Activated CD8-positive, alpha-beta memory T cell treated with anti-CD3 and anti-CD28 coated beads for 1 hour (primary cell): ENCODE data around the gene CEMIP.

Source experiments
- DNase-seq, 2 donors: peaks; one replicate each; pipeline ENCODE4 v3.0.0-alpha.2; 2020; ENCODE audit warnings: low read depth in 1 of 2; ENCODE audit errors: extremely low read depth in 1 of 2

The CEMIP gene

GRCh38 chr15:80885016-80885579 lies 105.9 kb downstream of the CEMIP start:
- no peak for DNase-seq

DNA sequence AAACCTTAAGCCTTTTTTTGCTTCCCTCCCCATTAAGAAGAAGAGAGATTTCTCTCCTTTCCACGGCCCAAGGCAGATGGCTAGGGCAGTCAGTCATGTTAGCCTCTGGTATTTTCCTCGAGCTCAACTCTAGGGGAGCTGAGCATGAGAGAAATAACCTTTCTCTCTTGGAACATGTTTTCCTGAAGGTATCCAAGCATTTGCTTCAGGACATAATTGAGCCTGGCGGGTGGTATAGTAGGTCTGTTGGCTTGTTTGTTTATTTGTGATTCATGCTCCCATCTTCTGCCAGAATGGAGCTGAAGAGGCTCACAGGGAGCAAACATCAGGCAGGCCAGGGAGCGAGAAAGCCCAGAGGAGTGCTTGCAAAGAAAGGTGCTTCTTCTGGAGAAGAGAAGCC lies 108.0 kb downstream of the CEMIP start:
- no peak for DNase-seq

- DNase-seq, result no peak
Observed at GRCh38 chr15:80888846-80889245, 109.7 kb downstream of the CEMIP start.

GRCh38 chr15:80890341-80891005 lies 111.3 kb downstream of the CEMIP start:
- DNase-seq, result no peak

- DNase-seq, result no peak
Observed at GRCh38 chr15:80891006-80891405, 111.8 kb downstream of the CEMIP start.

DNA sequence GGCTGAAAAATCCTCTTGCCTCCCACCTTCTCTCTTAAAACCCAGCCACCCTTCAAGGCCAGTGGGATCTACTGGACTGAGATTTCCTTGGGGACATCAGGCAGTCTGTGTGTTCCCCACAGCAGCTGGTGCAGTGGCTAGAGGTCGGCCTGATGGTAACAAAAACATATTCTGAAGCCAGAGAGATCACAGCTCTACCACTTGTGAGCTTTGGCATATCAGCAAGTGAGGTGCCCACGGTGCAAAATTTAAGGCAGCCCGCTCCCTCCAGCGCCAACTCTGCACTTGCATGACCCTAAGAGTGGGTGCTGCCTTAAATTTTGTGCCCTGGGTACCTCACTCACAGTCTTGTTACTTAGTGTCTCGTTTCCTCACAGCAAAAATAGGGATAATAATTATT lies 113.2 kb downstream of the CEMIP start:
- DNase-seq, result no peak

GRCh38 chr15:80893777-80894176 lies 114.6 kb downstream of the CEMIP start:
- no peak for DNase-seq

- DNase-seq, result no peak
Observed at GRCh38 chr15:80895091-80895490, 115.9 kb downstream of the CEMIP start.

- DNase-seq, result no peak
Observed at GRCh38 chr15:80895965-80896364, 116.8 kb downstream of the CEMIP start.

- DNase-seq, result no peak
Observed at GRCh38 chr15:80898040-80898439, 118.9 kb downstream of the CEMIP start.

- no peak for DNase-seq
Observed at GRCh38 chr15:80902298-80902801, 123.2 kb downstream of the CEMIP start.

GRCh38 chr15:80904998-80905397 lies 125.8 kb downstream of the CEMIP start:
- no peak for DNase-seq

DNA sequence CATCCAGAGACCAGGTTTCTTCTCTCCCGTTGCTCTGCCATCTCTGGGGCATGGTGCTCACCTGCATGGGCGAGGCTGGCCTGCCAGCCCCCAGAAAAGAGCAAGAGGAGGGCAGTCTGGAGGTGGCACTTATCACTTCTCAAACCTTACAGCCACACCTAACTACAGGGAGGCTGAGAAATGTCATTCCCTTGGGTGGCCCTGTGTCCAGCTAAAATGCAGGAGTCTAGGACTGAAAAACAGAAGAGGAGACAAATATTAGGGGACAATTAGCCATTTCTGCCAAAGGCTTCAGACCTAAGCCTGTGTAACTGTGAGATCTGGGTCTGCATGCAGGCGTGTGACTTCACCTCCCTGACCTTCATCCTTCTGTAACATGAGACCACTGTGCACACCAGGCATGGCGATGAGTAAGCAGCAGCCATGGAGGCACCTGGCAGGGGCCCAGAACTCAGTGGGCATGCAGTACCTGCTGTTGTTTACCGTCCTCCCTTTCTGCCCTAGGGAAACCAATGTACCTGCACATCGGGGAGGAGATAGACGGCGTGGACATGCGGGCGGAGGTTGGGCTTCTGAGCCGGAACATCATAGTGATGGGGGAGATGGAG lies 127.1 kb downstream of the CEMIP start:
- DNase-seq, result no peak

DNA sequence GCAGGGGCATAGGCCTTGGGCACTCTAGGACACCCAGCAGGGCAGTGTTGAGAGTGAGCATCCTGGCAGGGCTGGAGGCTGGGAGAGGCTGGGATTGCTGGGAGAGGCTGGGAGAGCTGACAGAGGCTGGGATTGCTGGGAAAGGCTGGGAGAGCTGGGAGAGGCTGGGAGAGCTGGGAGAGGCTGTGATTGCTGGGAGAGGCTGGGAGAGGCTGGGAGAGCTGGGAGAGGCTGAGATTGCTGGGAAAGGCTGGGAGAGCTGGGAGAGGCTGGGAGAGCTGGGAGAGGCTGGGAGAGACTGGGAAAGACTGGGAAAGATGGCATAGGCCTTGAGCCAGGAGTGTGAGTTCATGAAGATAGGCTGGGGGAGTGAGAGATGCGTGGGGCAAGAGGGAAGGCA lies 132.7 kb downstream of the CEMIP start:
- DNase-seq, result no peak

GRCh38 chr15:80912673-80913072 lies 133.5 kb downstream of the CEMIP start:
- no peak for DNase-seq

- DNase-seq, result no peak
Observed at GRCh38 chr15:80913541-80913940, 134.4 kb downstream of the CEMIP start.

- no peak for DNase-seq
Observed at GRCh38 chr15:80915472-80915871, 136.3 kb downstream of the CEMIP start.

- no peak for DNase-seq
Observed at GRCh38 chr15:80916056-80916455, 136.9 kb downstream of the CEMIP start.

DNA sequence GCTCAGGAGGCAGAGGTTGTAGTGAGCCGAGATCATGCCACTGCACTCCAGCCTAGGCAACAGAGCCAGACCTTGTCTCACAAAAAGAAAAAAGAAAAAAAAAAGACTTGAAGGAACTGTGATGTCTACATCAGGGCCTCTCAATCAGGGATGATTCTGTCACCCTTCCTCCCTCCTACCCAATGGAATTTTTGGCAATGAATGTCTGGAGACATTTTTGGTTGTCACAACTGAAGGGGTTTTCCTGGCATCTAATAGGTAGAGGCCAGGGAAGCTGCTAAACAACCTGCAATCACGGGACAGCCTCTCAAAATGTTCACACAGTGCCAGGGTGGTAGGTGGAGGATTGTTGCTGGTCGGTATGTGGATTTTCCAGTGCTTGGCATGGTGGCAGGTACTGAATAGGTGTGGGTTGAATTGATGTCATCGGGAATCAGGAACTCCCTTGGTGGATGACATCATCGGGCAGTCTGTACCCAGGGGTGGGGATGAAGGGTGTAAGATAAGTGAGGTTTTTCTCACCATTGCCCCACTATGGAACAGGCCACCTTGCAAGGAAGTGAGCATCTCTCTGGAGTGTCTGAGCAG lies 139.1 kb downstream of the CEMIP start:
- DNase-seq, result no peak

- DNase-seq, result no peak
Observed at GRCh38 chr15:80920271-80920699, 141.1 kb downstream of the CEMIP start.

DNA sequence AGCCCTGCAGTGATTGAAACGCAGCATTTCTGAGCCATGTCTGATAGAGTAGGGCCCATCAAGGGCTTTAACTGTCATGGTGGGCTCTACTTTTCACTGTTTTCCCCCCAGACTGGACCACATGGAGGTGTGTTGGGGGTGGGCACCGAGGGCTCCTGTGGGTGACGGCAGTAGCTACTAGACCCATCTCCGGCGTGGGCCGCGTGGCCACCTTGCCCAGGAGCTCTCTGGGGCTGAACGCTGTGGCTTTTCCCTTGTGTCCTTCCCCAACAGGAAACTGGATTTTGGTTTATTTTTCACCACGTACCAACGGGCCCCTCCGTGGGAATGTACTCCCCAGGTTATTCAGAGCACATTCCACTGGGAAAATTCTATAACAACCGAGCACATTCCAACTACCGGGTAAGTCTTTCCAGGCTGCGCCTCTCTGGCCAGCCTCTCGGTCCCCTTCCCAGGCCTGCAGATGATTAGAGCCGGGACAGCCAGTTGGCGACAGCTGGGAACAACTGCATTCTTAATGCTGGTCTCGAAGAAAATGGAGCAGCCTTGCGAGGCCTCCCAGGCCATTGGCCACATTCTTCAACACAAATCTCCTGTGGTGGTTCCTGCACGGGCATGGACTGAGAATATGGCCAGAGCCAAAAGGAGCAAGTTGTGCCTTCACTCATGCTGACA lies 142.7 kb downstream of the CEMIP start:
- DNase-seq, result no peak
